Measurements from ENCODE around the gene LRMDA.

LRMDA gene

DNA sequence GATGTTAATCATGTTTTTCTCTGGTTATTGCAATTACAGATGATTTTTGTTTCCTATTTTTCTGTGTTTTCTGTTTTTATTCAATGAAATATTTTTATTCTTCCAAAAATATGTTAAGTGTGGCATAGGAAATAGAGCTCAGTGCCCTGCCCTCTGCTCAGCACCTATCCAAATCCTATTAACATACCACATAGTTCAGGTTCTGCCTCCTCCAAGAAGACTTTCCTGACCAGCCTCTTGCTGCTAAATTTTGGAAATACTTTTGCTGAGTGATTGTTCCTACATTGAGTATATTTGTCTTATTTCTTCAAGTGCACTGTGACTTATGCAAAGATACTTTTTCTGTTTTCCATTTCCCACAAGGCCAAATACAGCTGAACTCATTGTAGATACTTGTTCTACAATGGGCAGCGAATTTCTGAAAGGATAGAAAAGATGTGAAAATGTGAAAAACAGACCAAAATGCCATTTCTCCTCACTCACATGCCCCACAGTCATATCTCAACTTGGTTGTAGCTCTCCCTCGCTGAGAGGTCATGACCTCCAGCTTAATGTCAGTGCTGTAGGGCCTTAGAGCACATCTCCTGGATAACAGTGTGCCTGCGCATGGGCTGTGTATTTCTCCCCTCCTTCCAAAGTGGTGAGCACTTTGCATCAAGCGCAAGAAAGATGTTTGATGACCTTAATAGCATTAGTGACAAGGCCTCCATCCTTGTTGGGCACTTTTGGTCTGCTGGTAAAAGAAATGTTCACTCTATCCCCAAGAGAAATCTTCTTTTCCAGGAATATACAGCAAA, 677.3 kb downstream of the LRMDA start:
- TF ChIP-seq, protein P1, sequence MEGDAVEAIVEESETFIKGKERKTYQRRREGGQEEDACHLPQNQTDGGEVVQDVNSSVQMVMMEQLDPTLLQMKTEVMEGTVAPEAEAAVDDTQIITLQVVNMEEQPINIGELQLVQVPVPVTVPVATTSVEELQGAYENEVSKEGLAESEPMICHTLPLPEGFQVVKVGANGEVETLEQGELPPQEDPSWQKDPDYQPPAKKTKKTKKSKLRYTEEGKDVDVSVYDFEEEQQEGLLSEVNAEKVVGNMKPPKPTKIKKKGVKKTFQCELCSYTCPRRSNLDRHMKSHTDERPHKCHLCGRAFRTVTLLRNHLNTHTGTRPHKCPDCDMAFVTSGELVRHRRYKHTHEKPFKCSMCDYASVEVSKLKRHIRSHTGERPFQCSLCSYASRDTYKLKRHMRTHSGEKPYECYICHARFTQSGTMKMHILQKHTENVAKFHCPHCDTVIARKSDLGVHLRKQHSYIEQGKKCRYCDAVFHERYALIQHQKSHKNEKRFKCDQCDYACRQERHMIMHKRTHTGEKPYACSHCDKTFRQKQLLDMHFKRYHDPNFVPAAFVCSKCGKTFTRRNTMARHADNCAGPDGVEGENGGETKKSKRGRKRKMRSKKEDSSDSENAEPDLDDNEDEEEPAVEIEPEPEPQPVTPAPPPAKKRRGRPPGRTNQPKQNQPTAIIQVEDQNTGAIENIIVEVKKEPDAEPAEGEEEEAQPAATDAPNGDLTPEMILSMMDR (IDR thresholded peaks at IDR 0.05), result no peak
- Histone ChIP-seq H3K27ac (no peak overlapping the region), H3K4me3 (no peak overlapping the region)
- DNase-seq (ENCODE audit: low spot score), result peak; percentile 2

DNA sequence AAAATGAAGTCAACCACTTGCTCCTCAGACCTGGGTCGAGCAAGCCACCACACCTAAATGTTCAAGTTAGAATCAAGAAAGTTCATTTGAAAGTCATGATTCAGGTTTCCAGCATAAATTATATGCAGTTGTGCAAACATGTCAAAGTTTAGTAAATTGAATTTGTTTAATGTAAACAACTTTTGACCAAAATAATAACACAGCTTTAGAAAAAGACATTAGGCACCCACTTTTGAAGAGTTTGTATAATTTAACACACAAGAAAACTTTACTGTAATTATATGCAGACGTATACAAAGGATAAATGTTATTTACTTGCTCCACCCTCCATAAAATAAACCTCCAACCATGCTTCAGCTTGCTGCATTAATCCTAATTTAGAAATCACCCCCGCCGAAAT, 680.0 kb downstream of the LRMDA start:
- Histone ChIP-seq H3K4me3 (no peak overlapping the region), H3K27ac (no peak overlapping the region)
- TF ChIP-seq, protein P1 (IDR thresholded peaks at IDR 0.05), result no peak
- no peak for DNase-seq (ENCODE audit: low spot score)

DNA sequence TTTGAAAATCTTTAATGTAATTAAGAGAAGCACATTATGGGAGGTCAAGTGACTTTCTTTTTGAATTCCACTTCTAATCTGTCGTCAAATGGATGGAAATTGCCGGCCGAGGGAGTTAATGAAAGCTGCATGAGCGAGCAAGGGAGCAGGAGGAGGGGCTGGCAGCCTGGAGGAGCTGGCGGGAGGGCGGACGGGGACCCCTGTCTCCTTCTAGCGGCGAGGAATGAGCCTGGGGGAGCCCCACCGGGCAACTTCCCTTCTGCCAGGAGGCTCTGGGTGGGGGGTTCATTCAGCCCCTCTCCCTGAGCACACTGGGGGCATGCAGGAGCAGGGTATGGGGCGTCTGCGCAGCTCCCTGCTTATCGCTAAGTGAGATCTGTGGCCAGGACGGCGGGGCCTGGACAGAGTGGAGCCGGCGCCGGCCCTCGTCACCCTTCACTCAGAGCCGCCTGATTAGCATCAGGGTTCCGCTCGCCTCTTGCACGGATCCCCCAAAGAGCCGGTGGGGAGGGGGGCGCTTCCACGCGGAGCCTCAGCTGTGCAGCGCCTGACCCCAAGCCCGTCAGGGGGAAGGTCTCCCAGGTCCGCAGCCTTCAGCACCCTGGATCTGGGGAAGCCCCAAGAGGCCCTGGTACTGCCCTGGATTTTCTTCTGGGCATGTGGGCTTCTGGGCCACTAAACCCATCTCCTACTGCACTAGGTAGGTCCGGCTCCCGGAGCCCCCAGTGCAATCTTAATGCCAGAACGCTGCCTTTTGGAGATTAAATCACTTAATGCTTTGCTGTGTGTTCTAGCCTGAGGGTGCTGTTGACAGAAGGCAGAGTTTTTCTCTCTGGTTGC, 680.8 kb downstream of the LRMDA start:
- TF ChIP-seq, protein P1 (IDR thresholded peaks at IDR 0.05), result no peak
- H3K4me3 ChIP-seq, result peak overlapping the region; percentile 21
- DNase-seq (ENCODE audit: low spot score), result peak; percentile 66
- H3K27ac ChIP-seq, result no peak overlapping the region

DNA sequence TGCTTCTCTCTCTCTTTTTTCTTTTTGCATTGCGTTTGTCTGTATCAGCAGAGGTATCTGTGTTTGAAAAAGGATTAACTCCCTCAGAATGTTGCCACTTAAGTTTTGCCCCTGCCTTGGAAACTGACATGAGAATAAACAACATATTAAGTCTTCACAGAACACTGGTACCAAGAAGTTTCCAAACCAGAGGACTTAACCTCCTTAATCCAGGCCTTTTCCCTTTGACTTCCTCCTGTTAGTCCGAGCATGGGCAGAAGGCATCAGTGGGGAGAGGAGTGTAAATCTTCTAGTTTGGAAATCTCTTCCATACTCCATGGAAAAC, 681.4 kb downstream of the LRMDA start:
- DNase-seq (ENCODE audit: low spot score), result no peak
- H3K4me3 ChIP-seq, result no peak overlapping the region
- TF ChIP-seq, protein P1 (IDR thresholded peaks at IDR 0.05), result no peak
- H3K27ac ChIP-seq, result no peak overlapping the region

DNA sequence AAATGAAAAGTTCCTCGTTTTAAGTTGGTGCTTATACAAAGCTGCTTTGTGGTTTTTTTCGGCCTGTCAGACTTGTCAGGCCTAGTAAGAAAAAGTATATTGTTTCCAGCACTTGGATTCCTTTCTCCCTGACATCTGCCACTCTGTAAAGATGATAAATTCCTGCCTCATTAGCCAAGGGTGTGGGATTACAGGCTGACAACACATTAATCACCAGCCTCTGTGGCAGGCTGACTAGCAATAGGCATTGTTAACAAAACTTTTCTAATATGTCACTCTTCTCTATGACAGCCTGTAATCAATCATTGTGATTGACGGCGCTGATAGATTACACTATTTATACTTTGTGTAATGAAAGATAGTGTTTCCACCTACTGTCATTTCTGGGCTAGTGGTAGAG, 682.5 kb downstream of the LRMDA start:
- no peak for DNase-seq (ENCODE audit: low spot score)
- H3K27ac ChIP-seq, result no peak overlapping the region
- no peak overlapping the region for H3K4me3 ChIP-seq
- TF ChIP-seq, protein P1 (IDR thresholded peaks at IDR 0.05), result no peak

DNA sequence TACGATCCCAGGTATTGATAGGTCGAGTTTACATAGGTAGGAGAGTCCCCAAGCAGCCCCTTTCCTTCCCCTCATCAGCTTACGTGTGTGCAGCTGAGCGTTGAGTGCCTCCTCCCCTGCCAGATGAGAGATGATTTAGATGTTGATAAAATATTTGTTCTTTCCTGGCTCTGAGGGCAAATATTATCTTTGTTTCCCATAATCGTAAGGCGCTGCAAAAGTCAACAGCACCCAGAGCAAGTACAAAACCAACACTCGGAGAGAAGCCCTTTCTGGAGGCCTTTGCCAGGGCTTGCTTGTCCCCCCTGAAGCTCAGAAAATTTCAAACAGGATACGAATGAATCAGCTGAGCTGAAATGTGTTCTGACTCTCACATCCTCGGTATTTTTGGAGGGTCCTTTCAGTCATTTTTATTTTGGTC, 683.2 kb downstream of the LRMDA start:
- Histone ChIP-seq H3K4me3 (no peak overlapping the region), H3K27ac (no peak overlapping the region)
- TF ChIP-seq, protein P1 (IDR thresholded peaks at IDR 0.05), result no peak
- no peak for DNase-seq (ENCODE audit: low spot score)

DNA sequence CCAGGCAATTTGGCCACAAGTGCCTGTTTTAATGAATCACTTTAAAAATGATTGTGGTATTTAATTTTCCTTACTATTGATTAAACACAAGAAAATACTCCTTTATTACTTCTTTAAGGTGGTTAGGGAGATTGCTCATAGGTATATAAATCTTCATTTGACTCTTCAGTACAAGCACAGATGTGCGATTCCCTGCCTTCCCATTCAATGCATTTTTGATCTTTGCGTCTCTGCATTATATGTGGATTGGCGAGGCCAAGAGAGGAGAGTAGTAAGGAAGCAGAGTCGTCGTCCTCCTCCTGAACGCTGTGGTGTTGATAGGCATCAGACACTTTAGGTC, 683.7 kb downstream of the LRMDA start:
- no peak for DNase-seq (ENCODE audit: low spot score)
- TF ChIP-seq, protein P1 (IDR thresholded peaks at IDR 0.05), result no peak
- Histone ChIP-seq H3K4me3 (no peak overlapping the region), H3K27ac (no peak overlapping the region)

Data from coronary artery (tissue), 2 donors.